Stimulated activated CD4-positive, alpha-beta T cell treated with anti-CD3 and anti-CD28 coated beads, Interleukin-15, amount 100 ng/mL, for 48 hours (primary cell): ENCODE measurements around the gene CCR3.
"Not testable (repeated sequence)": the region's sequence is repeated elsewhere in the genome, so short reads cannot be mapped to it uniquely, and the experiment has no call there.

Experiments
- DNase-seq, 2 donors: peaks; one replicate each; pipeline ENCODE4 v3.0.0-alpha.2; 2020; ENCODE audit warnings: low read depth in 2 of 2

Gene CCR3

DNA sequence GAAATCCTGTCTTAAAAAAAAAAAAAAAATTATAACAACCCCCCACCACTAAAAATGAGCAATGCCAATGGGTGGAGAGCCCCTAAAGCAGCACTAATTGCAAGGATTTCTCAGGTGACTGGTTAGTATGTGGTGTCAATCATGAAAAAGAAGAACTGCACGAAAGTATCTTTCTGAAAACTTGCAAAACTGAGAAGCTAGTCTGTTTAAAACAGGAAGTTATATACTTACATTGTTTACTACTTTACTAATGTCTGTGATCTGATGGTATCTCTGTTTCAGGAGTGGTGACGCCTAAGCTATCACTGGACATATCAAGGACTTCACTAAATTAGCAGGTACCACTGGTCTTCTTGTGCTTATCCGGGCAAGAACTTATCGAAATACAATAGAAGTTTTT is at the start of gene CCR3:
CCR3 (plus strand) TSS at position 341 of the 400 bp plus-strand sequence. CDS start 22,699 bp downstream, outside the sequence.
- DNase-seq: no peak

DNA sequence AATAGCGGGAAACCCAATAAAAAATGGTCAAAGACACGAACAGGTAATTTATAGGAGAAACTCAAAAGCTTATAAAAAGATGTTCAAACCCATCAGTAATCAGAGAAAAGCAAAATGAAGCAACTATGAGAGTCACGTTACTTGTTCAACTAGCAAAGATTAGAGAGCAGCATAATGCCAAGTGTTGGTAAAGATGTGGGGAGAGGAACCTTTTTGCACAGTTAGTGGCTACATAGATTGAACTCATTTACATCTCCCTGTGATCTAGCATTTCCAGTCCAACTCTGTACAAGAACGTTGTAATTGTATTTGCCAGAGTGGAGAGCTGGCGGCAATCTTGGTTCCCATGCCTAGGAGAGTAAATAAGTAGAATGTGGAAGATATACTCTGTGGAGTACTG is 49.3 kb upstream of the CCR3 start:
- no peak for DNase-seq

DNA sequence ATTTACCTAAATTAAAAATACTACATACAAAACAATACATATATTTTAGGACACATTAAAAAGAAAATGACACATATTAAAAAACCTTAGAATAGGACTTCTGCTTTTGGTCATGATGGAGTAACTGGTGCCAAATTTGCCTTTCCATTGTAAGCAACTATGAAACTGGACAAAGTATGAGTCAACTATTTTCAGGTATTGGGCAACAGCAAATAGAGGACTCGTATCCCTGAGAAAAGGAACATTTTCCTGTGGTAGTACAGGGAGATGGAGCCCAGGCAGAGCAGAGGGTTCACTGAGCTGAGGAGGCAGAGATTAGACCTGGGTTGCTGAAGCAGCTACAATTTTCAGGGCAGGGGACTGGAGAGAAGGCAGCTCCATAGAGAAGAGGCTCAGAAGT is 48.8 kb upstream of the CCR3 start:
- no peak for DNase-seq

DNA sequence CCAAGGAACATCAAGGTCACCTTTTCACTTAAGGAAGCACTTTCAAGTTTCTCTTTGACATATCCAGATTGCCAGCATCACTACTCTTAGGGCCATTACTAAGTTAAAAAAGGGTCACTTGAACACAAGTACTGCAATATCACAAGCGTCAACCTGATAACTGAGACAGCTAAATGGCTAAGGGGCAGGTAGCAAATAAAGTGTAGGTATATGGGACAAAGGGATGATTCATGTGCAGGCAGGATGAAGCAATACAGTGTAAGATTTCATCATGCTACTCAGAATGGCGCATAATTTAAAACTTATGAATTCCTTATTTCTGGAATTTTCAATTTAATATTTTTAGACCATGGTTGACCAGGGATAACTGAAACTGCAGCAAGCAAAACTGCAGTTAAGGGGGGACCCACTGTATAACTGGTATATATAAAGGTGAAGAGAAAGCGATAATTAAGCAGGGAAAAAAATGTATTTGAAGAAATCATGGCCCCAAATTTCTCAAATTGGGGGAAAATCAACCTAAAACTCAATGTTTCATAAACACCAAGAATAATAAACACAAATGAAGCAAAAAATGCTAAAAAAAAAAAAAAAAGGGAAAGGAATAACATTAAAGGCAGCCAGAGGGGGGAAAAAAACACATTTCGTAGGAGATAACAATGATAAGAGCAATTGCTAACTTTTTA is 47.2 kb upstream of the CCR3 start:
- DNase-seq: no peak

DNA sequence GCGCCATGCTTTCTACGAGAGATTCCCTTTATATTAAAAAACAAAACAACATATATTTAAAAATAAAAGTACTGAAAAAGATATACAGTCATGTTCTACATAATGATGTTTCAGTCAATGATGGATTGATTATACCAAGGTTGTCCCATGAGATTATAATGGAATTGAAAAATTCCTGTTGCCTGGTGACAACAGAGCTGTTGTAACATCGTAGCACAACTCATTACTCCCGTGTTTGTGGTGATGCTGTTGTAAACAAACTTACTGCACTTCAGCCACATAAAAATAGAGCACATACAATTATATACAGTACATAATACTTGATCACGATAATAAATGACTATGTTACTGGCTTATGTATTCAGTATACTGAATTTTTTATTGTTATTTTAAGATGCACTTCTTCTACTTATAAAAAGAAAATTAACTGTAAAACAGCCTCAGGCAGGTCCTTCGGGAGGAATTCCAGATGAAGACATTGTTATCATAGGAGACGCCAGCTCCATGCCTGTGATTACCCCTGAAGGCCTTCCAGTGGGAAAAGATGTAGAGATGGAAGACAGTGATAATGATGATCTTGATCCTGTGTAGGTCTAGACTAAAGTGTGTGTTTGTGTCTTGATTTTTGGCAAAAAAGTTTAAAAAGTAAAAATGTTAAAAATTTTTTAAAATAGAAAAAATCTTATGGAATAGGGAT is 45.9 kb upstream of the CCR3 start:
- no peak for DNase-seq

DNA sequence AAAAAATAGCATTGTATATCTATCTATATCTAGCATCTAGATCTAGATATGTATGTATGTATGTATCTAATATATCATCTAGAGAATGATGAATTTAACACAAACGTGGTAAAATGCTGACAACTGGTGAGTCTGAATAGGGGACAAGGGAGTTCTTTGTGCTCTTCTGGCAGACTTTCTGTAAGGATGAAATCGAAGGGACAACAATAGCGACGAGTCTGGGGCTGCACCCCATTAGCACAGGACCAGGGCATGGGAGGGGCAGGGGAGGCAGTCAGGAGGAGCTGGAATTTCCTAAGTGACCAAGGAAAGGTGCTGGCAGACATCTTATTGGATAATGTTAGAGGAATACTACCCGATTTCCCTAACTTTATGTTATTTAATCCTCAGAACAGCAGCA is 42.0 kb upstream of the CCR3 start:
- no peak for DNase-seq

DNA sequence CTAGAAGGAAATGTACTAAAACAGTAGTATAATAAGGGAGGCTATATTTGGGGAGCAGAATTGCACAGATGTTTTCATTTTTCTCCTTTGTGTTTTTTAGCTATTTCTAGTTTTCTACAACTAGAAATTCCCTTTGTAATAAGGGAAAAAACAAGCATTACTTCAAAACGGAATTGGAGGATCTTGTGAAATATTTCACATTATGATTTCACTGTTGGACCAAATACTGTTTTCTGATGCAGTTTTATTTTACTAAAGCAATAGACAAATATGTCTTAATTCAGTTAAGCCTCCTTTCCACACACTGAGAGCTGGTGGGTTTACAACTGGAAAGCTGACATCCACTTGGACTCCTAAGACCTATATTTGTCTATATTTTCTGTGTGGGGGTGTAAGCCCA is 41.5 kb upstream of the CCR3 start:
- no peak for DNase-seq

DNA sequence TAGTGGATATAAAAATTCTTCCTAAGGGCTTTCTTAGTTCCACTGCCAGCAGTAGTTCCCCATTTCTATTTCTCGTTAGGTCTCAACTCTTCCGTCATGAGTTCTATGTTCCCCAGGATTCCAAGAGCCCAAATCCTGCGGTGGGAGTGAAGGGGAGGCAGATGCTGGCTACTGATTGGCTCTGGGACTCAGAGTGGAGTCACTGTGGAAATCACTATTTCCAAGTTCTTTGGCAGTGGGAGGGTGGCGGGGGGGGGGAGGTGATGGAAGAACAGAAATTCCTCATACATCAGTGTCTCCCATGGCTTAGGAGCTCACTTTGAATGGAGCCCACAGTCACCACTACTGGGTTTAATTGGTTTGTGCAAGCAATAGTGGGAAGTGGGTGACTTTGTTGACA is 39.7 kb upstream of the CCR3 start:
- no peak for DNase-seq

DNA sequence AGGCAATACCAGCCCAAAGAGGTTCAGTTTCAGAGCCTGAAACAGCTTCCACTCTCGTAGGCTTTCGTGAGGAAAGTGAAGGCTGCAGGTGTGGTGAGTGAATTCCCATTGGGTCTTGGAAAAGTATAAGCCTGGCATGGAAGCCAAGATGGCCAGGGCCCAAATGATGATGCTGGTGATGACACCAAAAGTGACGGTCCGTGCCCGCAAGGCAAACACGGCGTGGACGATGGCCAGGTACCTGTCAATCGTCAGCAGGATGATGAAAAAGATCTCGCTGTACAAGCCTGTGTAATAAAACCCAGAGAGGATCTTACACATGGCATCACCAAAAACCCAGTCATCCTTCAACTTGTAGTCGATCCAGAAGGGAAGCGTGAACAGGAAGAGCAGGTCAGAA is 38.6 kb upstream of the CCR3 start:
- DNase-seq: no peak

DNA sequence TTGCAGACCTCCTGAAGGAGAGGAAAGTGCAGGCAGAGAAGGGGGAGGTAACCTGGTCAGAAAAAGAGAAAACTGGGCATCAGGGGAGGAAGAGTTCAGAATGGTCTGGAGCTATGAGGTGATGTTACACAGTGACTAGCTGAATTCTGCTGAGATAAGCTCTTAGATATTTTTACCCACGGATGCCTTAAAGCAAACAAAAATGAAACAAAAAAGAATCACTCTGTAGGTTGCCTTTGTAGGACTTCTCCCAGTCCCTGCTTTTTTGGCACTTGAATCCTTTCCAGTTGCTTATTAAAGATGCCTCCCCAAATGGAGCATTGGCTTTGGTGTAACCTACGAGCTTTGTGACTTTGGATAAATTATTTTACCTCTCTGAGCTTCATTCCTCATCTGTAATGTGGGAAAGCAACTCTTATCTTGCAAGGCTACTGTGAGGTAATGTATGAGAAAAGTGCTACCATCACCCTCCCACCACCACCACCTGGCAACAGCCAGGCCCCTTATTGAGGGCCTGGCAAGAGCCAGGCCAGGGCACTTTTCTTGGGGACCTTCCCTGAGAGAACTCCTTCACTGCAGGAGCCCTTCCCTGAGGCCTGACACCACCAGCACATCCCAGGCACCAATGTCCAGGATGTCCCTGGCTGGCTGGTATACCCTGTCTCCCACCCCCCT is 36.8 kb upstream of the CCR3 start:
- DNase-seq: no peak

DNA sequence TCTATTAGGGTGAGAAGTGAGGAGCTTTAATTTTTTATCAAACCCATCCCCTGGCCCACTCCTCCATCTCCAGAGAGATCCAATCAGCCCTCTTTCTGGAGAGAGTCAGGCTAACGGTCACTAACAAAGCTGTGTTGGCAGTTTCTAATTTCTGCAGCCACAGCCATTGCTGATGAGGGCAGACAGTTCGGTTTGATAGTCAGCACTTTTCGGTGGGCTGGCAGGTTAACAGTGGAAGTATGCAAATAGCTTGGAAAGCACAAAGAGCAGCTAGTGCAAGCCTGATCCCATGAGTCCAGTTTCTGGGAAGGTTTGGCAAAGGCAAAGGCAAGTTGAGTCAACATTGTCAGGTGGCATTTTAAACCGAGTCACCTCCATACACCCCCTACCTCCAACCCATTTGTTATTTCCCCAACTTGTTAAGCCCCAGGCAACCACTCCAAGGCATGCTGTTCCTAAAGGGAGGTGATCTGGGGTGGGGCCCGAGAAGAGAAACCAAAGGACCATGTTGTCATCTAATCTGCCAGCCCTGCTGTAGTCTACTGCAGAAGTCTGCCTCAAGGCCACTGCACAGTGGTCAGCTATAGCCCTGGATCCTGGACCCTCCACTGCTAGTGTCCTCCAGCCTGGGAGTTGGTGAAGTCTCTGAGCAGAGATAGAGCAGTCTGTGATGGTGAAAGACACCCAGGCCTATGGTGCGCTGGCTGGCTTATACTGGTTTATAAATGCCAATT is 35.8 kb upstream of the CCR3 start:
- no peak for DNase-seq

DNA sequence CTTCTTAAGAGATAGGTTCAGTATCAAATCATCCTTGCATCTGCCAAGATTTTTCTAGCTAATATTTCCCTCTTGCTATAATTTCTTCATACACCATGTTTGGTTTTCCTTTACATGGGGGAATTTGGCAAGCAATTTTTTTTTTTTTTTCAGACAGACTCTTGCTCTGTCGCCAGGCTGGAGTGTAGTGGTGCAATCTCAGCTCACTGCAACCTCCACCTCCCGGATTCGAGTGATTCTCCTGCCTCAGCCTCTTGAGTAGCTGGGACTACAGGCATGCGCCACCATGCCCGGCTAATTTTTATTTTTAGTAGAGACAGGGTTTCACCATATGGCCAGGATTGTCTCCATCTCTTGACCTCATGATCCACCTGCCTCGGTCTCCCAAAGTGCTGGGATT is 34.7 kb upstream of the CCR3 start:
- not testable (repeated sequence) for DNase-seq

DNA sequence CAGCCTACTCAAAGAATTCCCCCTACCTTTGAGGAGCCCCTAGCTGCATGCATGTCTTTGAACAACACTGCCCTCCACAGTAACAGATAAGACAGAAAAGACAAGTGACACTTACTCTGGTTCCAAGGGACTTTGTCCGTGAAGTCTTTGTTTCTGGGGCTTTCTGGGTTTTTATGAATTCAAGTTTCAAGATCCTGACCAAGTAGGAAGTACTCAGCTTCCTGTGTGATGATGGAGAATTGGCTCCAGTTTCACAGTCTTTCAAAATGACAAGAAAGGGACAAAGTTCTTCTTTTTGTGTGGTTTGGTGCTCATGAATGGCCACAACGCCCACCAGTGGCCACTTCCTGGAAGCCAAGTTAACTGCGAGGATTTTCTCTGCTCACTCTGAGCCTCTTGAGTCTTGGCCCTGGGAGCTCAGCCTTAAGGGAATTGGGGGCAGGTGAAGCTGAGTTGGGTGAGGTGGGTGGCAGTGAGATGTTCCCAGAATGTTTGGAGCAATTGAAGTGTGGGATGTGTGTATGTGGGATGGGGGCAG is 34.0 kb upstream of the CCR3 start, which contains the start of gene CCR1:
CCR1 (minus strand) TSS at position 147 of the 538 bp plus-strand sequence. CDS start 4,000 bp downstream, outside the sequence.
- DNase-seq: peak; percentile 19 to 44

DNA sequence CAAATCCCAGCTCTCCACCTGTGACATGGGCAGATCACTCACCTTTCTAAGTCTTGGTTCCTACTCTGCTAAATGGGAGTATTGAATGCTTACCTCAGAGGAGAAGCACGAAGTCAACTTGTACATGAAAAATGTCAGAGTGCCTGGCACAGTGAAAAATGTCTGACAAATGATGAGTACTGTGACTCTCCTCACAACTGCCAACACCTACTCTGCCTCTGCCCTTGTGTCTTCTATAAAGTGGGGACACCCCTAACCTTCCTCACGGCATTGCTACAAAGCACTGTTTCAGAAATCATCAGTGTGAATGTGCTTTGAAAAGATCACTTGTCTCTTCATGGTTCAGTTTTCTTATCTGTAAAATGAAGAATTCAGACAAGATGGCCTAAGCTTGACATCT is 33.2 kb upstream of the CCR3 start:
- DNase-seq: no peak

DNA sequence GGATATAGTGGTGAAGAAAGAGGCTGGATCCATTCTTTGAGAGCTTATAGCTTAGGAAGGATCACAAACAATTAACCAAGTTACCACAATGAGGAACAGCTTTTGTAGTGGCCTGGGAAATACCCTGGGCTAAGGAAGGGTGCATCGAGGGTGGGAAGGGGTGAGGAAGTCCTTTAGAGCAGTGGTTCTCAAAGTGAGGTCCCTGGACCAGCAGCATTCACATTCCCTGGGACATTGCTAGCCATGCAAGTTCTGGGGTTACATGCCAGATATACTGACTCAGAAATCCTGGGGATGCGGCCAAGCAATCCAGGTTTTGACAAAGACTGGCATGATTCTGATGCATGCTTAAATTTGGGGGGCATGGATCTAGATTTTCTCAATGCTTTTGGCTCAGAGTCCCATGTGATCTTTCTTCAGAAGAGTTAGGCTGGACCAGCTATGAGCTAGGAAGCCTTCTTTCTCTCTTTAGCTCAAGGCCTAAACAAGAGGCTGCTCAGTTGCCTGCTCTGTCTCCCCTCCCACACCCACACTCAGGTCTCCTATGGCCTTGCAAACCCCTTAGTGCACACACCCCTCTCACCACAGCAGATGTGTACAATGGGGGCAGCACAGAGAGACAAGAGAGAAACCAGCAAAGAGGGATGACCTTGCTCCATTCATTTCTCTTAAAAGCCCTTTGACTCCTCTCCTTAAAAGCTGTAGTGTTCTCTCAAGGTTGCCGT is 32.4 kb upstream of the CCR3 start:
- no peak for DNase-seq

DNA sequence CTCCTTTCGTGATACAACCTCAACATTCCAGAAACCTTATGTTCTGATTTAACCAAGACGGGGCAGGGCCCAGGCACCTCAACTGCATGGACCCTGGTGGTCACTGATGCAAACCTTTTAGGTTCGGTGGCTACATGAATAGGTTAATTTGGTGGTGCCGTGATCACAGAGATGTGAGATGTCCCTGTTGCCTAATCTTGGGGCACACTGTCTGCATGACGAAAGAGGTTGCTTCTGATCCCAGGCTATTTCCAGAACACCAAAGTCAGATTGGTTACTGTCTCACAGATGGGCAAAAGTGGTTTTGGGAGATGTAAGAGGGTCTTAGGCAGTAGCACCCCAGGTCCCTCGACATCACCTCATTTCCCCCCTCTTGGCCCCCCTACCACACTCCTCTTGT is 30.2 kb upstream of the CCR3 start:
- no peak for DNase-seq

DNA sequence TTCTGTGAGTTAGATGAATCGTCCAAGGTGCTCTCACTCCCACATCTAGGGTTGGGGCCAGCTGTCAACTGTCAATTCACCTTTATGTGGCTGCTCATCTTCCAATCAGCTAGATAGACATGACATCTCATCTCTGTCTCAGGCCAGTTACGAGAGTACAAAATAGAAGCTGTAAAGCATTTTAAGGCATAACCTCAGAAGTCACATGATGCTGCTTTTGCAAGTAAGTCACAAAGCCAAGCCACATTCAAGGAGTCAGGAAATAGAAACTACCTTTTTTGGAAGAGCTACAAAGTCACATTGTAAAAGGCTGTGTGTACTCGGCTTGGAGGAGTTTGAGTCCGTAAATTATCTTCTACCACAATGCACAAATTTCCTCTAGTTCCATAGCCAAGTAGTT is 29.1 kb upstream of the CCR3 start:
- DNase-seq: no peak

DNA sequence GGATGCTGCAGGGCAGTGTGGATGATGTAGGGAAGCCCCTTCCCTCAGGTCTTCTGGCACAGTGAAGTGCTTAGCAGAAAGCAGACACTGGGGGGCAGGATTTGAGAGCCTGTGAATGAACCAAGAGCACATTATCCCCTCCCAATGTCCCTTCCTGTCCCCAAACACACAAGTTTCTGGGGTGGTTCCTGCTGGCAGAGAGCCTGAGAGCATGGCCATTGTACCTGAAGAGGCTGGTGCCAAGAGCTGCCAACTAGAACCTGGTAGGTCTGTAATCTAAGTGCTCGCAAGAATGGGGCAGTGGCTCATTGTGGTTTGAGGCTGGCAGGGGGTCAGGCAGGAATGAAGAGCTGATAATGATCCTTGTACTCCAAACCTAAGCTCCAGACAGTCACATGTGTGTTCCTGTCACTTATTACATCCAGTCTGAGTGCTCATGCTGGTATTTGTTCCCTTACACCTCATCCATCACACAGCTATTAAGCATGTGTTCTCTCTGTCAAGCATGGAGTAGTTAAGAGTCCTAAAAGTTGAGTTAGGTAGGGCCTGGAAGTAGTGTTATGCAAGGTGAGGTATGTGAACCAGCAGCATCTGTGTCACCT is 27.4 kb upstream of the CCR3 start:
- DNase-seq: no peak

DNA sequence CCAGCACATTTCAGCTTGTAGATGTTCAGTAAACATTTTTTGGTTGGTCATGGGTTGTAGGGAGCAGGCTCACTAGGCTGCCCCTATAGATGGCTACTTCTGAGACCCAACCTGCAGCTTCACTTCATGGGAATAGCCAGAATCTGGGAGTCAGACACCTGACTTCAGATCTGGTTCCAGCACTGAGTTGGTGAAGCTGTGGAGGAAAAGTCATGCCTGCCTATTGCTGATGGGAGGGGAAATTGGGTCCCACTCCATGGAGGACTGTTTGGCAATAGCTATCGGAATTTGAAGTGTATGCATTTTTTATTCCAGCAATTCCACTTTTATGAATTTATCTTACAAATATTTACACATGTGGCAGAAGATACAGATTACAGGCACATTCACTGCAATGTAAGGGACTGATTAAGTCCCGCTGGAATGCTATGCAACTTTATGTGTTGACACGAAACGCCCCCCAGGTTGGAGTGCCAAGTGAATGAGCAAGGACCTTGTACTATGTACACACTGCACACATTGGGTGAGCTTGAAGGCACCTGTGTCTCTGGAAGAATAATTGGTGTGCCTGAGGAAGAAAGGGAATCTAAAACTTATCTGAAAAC is 26.3 kb upstream of the CCR3 start:
- DNase-seq: no peak

DNA sequence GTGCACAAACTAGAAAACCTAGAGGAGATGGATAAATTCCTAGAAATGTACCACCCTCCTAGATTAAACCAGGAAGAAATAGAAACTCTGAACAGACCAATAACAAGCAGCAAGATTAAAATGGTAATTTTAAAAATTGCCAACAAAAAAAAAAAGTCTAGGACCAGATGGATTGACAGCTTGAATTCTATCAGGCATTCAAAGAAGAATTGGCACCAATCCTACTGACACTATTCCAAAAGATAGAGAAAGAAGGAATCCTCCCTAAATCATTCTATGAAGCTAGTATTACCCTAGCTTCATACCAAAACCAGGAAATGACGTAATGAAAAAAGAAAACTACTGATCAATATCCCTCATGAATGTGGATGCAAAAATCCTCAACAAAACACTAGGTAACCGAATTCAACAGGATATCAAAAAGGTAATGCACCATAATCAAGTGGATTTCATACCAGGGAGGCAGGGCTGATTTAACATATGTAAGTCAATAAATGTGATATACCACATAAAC is 24.0 kb upstream of the CCR3 start:
- no peak for DNase-seq
